Measurements from ENCODE around the gene MANBA.
"Not testable (repeated sequence)": the region's sequence is repeated elsewhere in the genome, so short reads cannot be mapped to it uniquely, and the experiment has no call there.

The MANBA gene

DNA sequence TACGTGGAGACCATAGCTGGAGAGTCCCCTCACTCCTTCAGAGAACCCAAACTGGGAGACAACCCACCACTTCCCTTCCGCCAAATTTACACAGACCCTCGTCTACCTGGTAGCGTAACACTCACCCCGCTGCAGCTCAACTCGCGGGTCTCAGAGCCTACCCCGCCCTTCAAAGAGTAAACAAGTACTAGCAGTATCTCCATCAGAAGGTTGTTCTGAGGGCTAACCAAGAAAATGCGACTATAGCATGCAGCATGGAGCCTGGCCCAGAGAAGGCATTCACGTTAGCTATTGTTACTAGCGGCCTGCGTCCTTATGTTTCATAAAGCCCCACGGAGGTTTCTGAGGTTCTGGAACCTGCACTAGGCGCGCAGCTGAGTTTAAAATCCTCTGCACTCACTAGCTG is 531 bp upstream of the MANBA start:
- no peak for DNase-seq

DNA sequence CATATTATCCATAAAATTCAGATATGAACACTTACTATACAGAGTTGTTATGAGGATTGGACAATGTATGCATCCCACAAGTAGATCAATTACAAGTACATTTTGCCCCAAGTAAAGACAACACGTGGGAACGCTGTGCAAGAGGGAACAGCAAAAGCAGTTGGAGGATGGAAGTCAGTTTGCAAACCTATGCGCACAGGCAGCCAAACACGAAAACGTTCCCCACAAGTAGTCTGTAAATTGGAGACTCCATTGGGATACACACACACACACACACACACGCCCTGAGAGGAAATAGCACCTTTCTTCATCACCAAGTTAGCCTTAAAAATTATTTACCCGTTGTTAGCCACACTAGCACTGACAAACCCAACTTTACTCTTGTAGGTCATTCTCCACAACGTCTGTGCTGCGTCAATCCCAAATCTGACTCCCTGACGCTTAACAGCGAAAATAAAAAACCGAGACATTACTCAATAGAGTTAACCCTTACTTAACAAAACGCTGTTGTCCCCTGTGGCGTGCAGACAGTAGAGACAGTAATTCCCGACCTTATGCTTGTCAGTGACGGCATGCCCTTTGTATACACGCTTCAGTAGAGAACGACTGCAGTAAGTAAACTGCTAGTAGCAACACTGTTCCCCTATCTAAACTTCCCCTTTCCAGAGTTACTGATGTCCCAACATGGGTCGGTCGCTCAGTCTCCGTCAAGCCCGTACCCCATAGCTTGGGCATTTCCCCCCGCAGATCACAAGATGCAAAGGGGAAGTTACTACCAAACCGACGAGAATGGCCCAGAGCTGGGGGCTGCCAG is 730 bp downstream of the MANBA start:
- no peak for DNase-seq

DNA sequence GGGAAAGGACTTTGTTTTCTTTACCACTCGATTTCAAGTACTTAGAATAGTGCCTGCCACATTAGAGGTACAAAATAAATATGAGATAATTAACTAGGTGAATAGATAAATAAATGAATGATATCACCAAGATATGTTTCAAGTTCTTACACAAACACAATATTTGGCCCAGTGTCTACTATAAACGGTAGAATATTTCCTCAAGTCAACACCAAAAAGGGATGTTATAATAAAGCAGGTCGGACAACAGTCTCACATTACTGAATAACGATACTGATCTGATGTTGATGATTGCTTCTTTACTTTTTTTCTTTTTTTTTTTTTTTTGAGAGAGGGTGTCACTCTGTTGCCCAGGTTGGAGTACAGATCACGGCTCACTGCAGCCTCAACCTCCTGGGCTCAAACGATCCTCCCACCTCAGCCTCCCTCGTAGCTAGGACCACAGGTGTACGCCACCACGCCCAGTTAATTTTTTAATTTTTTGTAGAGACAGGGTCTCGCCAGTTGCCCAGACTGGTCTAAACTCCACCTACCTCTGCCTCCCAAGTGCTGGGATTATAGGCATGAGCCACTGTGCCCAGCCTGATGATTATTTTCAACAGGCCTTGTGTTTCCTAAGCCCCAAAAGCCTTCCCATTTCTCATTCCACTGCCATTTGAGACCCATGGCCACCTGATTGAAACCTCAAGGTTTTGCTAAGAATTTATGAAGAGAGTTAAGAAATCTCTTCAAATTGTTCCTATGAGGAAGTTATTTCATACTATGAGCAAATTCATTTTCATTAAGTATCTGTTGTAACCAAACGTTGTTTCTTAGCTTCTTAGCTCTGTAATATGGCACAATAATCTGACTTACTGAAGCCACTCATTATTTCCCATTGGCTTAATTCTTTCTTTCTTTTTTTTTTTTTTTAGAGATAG is 2.3 kb downstream of the MANBA start:
- DNase-seq = no peak

DNA sequence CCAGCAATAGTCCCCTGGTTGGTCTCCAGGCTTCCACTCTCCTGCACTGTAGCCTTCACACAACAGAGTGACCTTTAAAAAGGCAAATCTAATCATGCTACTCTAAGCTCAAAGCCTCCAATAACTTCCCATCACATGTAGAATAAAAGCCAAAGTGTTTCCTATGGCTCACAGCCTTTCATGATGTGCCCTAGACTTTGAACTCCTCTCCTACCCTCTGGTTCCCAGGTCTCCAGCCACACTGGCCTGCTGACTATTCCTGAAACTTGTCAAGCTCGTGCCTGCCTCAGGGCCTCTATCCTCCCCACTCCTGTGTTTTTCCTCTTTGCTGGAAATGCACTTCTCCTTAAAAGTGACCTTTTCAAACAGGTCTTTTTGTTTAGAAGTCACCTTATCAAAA is 3.1 kb downstream of the MANBA start:
- DNase-seq = no peak

DNA sequence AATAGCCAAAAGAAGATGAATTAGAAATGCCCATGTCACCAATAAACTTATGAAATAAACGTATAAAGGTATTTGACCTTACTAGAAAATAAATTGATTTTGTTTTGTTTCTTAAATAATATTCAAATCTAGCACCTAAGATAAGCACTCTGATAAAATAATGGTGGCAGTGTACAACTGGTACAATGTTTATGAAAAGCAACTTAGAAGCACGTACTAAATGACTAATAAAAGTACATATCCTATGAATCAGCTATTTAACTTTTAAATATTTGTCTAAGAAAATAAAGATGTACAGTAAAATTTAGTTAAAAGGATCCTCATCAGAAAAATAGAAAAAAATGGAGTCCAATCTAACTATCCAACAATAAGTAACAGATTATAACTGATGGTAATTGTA is 6.7 kb downstream of the MANBA start:
- no peak for DNase-seq

DNA sequence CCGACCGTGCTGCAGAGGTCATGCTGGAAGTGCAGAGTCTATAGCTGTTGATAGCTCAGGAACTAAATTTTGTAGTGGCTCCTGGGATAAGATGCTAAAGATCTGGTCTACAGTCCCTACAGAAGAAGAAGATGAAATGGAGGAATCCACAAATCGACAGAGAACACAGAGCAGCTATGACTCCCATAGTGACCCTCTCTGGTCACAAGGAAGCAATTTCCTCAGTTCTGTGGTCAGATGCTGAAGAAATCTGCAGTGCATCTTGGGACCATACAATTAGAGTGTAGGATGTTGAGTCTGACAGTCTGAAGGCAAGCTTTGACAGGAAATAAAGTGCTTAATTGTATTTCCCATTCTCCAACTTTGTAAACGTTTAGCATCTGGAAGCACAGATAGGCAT is 8.8 kb downstream of the MANBA start:
- DNase-seq = no peak

DNA sequence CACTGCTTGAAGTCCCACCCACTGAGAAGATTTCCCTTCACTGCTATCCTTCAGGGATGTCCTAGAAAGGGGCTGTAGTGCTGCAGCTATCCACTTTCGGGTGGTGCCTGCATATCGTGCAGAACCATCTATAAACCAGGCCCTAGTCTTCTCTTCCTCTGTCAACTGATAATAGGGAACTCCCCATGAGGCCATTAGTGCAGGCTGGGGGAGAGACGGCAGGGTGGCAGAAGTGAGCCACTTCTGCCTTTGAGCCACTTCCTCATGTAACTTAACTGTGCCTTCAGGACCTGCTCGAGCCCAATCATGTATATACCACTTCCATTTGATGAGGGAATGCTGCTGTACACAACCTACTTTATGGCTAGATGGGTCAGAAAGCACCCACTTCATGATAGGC is 17.4 kb downstream of the MANBA start:
- DNase-seq = not testable (repeated sequence)

DNA sequence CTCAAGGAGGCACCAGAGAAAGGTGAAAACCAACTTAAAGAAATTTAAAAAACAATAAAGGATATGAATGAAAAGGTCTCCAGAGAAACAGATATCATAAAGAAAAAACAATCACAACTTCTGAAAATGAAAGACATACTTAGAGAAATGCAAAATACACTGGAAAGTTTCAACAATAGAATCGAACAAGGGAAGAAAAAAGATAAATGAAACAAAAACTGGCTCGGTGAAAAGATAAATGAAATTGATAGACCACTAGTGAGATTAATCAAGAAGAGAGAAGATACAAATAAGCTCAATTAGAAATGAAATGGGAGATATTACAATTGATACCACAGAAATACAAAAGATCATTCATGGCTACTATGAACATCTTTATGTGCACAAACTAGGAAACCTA is 22.0 kb downstream of the MANBA start:
- not testable (repeated sequence) for DNase-seq

DNA sequence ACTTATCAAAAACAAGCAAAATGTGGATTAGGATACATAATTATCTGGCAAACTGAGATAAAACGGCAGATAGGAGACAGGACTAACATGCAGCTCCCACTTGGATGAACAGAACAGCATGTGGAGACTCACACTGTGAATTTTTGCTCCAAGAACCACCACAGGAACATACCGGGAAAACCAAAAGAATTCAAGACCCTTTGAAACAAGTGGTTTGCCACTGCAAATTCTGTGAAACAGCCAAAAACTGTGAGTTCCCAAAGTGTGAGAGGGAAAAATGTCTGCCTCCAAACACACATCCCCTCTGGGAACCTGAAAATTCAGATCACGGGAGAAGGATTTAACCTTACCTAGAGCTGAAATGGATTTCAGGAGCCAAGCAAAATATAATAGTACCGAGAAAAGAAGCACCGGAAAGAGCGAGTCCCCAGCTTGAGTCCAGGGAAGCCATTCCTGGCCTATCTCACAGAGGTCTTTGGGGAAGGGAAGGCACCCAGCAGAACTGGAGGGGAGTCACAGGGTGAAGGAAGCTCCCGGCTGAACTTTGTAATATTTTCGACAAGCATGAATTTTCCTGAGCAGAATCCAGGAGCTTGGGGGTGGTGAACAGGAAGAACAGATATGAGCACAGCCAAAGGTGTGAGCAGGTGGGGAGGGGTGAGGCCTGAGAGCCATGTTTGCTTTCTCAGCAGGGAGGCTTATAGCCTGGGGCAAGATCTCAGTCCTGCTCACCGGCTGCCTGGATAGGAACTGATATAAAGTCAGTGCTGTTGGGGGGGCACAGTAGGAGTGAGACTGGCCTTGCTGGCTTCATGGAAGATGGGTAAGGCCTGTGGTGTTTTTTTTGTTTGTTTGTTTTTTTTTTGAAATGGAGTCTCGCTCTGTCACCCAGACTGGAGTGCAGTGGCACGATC is 23.9 kb downstream of the MANBA start:
- DNase-seq = no peak

DNA sequence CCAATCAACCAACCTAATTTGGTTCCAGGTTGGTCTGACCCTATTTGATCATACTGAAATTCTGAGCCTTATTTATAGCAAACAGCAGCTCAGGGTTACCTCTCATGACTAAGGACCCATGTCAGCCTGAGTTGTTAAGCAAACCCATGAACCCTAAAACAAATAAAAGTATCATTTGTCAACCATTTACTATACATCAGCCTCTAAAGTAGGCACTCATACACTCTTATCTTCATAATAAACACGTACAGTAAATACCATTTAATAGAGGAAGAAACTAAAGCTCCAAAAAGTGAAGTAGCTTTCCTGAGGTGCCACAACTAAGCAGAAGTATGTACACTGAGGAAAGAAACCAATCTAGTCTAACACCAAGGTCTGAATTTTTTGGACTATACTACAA is 25.2 kb downstream of the MANBA start:
- DNase-seq = no peak

DNA sequence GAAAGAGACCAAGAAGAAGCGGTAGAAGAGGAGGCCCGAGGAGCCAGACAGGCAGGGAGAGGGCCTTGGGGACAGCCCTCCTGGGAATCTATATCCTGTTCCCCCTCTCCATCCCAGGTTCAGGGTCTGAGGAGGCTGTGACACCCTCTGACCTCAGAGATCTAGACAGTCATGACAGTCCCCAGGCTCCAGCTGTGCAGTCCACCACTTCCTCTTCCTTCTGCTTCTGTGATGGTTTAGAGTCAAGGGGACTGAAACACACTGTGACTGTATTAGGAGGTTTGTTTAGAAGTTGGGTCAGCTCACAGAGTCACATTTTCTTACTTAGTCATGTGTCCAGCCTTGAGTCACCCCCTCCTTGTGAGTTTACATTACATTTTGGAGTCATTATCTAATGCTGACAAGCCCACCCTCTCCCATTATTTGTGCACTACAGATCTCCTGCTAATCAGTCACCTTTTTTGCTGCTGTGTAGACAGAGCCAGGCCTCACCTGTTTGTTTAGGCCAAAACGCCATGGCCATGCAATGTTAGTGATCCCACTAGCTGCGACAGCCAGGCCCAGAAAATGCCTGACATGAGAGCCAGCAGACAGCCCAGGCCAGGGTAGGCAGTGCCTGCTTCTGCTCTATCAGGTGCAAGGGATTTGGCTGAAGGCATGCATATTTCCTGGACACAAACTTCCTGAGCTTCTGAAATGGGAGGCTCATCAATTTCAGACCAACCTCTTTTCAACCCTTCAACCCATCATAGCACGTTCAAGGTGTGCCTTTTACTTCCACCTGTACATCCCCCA is 26.0 kb downstream of the MANBA start:
- DNase-seq = no peak

DNA sequence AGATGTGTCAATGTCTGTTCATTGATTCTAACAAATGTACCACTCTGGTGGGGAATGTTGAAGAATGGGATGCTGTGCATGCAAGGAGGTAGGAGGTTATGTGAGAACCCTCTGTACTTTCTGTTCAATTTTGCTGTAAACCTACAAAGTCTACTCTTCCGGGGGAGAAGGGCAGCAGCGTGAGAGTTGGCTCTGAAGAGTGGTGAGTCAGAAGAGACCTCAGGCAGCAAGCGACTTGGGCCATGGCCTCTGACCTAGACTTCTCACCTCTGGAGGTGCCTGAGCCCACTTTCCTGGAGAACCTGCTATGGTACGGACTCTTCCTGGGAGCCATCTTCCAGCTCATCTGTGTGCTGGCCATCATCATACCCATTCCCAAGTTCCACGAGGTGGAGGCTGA is 26.7 kb downstream of the MANBA start:
- DNase-seq = no peak

DNA sequence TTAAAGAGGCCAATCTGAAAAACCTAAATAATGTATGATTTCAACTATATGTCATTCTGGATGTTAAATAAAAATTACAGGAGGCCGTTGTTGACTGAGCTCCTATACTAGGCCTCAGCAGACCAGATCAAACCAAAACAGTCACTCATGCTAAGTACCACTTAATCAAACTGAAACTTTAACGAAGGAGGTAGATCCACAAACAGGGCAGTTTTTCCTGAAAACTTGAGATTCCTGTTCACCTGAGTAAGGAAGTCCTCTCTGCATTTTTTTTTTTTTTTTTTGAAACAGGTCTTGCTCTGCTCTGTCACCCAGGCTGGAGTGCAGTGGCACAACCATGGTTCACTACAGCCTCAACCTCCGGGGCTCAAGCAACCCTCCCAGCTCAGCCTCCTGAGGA is 27.7 kb downstream of the MANBA start:
- DNase-seq = no peak

DNA sequence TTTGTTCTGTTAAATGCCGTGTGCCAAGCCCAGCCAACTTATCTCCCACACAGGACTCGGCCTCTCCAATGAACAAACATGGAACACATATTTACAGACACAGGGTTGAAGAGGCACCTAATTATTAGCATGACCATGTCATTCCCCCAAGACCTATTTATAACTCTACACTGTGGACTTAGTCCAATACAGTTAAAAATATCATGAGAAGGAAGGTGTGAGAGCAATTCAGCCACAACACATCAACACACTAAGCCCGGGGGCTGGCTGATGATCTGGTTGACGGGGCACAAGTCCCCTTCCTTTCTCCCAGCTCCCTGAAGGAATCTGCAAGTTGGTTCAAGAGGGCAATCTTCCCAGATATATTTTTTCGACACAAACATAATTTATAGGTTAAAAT is 28.1 kb downstream of the MANBA start:
- no peak for DNase-seq

DNA sequence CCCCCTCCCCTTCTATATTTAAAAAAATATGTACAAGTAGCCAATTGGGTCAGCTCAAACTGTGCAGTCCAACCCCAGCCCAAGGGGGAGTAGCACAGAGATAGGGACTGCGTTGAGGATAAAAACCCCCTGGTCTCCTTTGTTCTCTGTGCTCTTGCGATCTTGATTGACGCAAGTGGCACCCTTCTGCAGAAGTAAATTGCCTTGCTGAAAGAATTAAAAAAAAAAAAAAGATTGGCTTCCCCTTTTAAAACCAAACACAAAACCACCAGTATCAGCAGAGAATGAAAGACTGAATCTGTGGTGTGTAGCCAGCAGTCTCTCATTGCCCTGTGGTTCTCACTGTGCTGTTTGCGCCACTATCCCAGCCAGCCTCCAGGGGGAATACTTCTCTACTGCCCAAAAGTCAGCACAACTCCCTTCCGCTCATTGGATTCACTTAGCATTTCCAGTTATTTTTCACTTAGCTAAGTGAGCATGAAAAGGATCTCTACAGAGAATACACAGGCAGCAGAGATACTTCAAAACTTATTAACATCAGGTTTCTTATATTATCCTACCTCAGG is 29.7 kb downstream of the MANBA start:
- DNase-seq = no peak

DNA sequence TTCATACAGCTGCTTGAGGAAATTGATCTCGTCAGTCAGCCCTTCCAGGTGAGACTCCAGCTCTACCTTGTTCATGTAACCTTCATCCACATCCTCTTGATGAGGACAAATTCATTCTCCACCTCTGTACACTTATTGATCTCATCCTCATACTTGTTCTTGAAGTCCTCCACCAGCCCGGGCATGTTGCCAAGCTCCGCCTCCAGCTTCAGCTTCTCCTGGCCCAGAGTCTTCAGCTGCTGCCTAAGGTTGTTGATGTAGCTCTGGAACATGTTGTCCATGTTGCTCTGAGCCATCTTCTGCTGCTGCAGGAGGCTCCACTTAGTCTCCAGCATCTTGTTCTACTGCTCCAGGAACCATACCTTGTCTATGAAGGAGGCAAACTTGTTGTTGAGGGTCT is 31.3 kb downstream of the MANBA start:
- DNase-seq = not testable (repeated sequence)

DNA sequence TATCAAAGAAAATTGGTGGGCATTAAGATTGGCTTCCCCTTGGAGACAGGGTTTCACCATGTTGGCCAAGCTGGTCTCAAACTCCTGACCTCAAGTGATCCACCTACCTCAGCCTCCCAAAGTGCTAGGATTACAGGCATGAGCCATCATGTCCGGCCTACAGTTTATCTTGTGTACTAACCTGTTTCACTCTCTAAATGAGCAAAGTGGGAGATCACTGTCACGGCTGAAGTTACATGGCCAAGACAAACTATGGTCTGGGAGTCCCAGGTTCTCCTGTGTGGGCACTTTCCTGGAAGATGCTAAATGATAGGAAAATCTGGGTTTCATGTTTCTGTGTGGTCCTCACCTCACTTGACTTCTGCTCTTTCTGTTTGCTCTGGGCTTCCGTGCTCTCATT is 33.8 kb downstream of the MANBA start:
- DNase-seq = not testable (repeated sequence)

DNA sequence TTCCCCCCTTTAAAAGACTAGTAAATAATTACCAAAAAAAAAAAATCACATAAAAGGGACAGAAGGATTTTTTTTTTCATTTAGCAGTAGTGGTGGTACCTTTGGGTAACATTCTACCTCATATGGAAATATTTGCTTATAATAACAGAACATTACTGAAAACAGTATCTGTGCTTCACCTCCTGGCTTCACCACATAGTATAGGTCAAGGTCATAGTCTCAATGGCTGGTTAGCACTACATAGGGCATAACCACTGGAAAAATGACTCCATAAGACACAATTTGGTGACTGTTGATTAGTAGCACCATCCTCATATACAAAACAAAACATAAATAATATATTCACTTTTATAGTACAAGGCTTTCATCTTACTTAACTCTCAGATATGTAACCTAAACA is 34.7 kb downstream of the MANBA start:
- DNase-seq = no peak

DNA sequence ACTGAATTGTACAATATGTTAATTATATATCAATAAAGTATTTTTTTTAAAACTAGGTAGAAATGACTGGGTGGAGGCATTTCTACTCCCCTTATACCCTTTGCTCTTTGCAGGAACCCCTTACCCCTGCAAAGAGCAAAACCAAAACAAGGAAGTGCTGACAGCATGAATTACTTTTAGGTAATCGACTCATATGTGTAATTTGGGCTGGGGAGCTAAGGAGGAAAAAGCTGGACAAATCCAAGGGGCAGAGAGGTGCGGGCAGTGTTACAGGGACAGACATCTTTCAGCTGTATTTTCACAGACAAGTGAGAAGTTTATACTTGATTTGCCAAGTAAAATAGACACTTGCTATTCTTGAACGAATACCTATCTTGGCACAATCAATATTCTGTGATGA is 35.5 kb downstream of the MANBA start:
- no peak for DNase-seq

DNA sequence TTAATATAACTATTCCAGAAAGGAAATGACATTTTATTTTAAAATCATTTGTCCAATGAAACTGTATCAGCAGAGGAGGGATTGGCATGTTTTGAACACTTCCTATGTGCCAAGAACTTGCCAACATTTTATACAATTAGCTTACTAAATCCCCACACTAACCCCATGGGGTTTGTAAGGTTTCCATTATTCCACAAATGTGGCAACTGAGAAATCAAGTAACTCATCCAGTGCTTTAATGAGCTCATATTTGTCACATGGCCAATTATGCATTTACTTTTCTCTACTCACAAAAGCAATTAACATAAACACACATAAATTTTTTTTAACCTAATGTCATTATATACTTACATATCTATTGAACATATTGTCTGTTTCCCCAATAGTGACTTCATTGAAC is 37.3 kb downstream of the MANBA start:
- DNase-seq = peak; percentile 29

DNA sequence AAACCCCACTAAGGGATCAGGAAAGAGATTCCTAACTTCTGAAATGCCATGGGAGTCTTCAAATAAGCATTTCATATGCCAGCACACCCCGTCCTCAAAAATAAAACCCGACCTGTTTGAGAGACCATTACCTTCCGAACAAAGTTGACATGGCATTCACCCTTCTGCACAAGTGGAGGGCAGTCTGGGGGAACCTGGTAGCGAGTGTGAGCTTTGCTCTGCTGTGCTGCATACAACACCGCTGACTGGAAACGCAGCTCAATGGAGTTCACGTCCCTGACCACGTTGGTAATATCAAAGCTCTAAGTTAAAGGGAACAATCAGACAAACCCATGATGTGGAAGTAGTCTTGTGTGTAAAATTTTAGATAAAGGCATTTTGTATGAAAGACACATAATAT is 38.0 kb downstream of the MANBA start:
- no peak for DNase-seq
